ENCODE data around the gene NOS3.

NOS3 gene

DNA sequence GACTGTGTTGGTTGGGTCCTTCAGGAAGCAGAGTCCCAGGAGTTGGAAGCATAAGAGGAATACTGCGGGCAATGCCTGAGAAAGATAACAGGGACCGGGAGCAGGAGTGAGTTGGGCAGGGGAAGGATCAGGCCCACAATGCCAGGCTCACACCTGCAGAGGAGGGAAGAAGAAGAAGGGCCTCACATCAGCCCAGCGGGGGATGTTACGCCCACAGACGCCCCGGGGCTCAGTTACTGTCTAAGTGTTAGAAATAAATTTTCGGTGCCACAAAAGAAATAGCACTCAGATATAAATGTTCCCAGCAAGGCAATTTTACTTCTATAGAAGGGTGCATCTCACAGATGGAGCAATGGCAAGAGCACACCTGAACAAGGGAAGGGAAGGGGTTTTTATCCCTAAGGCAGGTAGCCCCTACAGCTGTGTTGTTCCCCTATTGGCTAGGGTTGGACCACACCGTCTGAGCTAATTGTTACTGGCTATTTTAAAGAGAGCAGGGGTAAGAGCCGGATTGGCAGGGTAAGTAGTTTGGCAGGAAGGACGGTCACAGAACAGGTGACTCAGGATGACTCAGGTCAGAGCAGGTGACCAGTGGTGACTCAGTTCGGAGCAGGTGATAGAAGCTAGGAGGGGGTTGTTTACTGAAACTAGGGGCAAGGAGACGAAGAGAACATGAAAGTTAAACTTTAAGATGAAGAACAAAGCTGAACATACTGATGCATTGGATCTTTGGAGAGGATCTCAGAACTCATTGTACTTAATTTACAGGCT is at the start of gene NOS3:
NOS3 (plus strand) TSS at position 602 of the 771 bp plus-strand sequence. CDS start 2,787 bp downstream, outside the sequence.
- no peak for DNase-seq

DNA sequence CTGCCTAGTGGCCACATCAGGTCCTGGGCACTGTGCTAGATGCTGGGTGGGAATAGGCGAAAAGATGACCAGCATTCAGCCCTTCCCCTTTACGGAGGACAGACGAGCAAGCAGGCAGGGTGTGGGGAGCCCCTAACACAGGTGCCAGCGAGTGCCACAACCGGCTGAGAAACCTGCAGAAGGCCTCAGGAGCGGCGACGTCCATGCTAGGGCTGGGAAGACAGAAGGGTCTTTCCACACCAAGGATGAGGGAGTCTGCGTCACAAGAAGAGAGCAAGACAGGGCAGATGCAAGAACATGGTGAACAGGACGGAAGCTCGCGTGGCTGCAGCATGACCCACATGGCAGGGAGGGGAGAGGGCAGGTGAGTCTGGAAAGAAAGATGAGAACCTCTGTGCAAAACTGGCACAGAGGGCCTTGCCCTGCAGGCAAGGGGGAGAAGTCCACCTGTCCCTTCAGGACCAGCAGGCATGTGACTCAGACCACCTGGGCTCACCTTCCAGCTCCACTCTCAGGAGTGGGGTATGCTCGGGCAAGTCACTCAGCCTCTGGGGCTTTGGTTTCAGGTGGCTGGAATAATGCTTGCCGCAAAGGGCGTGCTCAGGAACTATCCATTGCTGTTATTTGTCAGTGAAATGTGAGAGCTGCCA is 49.3 kb upstream of the NOS3 start:
- DNase-seq: no peak

DNA sequence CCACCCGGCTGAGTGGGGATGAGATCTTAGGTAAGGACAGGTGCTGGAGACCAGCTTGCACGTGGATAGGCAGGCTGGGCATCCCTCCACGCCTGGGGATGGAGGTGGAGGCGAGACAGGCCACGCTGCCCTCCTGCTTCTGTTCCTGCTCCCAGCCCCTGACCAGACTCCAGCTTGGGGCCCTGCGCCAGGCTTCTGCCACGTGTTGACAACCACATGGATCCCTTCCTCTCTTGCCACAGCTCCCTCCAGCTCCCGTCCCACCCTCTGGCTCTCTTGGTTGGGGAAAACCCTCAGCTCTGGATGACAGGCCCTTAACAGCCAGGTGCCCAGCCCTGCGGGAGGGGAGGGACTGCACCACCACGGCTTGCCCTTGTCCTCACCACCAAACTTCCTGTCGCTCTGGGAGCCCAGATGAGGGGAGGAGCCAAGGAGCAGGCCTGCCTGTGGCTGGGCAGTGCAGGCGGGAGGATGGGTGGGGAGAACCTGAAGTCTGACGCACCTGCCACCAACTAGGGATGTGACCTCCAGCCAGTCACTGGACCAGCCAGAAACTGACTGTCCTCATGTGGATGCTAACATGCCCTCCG is 48.7 kb upstream of the NOS3 start:
- peak; percentile 37 for DNase-seq

DNA sequence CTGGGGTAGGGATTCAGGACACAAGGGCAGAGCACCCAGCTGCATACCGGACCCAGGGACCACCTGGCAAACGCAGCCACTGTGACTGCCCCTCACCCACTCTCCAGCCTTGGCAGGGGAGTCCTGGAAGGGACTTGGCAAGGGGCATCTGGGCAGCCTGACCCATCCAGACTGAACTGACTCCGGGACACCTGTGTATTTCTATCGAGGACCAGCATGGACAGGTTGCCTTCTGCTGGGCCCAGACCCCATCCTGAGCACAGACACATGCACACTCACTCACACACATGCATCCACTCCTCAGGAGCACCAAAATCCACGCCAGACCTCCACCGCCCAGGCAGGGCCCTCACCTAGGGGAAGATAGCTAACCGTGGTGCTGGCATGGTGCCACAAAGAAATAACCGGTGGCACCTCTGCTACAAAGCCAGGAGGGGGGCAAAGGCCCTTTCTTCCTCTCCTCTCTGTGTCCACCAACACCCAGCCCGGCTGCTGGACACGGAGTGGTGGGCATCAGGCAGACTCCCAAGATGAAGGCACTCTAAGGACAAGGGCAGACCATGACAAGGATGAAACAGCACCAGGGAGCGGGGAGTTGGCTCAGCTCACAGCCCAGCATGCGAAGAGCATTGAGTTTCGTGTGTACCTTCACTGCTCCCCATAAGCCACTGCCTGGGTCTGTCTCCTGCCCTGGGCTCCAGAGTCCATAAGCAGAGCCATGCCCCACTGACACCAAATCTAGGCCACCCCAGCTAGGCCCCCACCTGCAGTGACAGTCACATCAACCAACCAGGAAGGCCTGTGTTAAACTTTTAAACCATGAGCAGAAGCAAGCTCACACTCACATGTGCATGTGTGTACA is 48.0 kb upstream of the NOS3 start:
- DNase-seq: no peak

DNA sequence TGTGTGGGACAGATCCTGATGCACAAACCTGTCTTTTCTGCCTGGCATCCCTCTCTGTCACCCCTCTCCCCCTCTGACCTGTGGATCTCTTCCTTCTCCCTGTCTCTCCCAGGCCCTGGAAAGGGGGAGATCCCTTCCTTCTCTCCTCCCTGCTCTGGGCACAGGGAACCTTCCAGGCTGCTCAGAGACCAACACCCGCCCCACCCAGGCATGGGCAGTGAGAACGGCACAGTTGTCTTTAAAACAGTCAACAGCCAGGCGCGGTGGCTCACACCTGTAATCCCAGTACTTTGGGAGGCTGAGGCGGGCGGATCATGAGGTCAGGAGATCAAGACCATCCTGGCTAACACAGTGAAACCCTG is 47.4 kb upstream of the NOS3 start:
- DNase-seq: no peak

DNA sequence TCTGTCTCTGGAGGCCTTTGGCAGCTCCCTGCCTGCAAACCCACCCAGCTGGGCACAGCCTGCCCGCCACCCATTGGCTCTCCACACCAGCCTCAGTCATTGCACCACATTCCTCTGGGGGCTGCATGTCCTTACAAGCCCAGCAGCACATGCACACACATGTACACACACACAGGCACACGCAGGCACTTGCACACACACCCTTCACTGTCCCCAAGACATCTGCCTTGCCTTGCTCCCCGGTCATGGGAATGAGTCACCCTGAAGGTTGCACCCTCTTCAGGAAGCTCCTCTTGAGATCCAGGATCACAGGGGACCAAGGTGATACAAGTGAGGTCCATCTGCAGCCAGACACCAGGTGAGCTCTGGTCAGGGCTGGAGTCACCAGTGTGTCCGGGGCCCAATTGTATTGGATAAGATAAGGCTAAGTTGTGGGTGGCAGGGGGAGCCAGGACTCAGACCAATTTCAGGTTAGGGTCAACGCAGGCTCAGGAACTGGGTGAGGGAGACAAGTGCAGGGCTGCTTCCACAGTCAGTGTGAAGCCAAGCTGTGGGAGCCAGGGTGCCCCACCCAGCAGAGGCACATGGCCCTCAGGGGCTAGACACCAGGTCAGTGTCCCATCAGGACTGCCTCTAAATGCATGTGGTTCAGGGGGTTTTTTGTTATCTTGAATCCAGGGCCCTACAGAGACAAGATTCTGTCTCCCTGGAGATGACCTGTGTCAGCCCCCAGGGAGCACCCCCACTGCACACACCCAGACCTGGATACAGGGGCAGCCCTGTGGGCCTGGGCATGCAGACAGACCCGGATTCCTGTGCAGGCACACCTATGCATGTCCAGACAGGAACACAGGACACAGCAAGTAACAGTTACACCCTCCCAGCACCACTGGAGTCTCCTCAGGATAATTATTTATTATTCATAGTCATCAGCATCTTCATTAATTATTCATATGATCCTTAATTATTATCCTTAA is 46.5 kb upstream of the NOS3 start:
- DNase-seq: no peak

DNA sequence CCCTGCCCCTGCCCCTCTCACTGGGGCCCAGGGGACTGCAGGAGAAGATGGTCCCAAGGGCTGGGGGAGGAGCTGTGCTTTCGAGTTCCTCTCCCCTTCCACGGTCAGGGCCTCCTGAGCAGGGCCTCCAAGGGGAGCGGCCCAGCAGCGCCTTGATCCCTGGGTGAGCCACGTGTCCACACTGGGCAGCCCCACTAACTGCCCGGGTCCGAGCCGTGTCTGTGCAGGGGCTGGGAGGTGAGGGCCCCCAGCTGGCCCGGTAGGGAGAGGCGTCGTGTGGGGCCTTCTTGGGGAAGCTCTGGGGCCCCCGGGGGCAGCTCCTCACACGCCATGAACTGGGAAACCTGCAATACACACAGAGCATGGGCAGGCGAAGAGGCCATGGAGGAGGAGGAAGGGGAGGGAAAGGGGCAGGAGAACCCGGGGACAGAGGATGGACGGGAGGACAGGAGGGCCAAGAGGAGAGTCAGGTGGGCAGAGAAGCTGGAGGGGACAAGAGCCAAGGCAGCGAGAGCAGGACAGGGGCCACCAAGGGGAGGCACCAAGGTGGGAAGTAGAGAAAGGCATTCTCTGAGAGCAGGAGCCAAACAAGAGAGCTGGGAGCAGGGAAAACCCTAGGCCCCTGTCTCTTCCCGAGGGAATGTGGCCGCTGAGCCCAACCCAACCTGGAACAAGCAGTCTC is 45.5 kb upstream of the NOS3 start:
- DNase-seq: no peak

DNA sequence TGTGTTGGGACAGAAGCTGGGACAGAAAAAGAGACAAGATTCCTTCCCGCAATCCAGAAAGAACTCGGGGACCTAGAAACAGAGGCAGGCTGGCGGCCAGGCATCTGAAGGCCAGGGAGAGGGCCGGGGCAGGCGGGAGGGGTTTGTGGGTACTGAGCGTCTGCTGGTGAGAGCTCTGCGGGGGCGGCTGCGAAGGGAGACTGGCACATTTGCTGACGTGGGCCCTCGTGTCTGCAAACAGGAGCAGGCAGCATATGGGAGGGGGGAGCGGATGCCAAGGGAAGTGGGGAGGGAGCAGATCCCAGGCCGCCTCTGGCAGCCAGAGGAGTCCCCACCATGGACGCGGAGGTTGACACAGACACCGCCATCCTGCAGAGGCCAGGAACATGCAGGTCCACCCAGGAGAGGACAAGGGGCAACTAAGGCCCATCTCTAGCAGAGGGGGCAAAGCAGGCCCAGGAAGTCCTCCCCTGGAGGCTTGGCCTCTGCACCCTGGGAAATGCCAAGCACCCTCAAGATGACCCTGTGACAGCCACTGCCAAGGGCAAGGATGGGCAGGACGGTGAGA is 44.9 kb upstream of the NOS3 start:
- DNase-seq: no peak

DNA sequence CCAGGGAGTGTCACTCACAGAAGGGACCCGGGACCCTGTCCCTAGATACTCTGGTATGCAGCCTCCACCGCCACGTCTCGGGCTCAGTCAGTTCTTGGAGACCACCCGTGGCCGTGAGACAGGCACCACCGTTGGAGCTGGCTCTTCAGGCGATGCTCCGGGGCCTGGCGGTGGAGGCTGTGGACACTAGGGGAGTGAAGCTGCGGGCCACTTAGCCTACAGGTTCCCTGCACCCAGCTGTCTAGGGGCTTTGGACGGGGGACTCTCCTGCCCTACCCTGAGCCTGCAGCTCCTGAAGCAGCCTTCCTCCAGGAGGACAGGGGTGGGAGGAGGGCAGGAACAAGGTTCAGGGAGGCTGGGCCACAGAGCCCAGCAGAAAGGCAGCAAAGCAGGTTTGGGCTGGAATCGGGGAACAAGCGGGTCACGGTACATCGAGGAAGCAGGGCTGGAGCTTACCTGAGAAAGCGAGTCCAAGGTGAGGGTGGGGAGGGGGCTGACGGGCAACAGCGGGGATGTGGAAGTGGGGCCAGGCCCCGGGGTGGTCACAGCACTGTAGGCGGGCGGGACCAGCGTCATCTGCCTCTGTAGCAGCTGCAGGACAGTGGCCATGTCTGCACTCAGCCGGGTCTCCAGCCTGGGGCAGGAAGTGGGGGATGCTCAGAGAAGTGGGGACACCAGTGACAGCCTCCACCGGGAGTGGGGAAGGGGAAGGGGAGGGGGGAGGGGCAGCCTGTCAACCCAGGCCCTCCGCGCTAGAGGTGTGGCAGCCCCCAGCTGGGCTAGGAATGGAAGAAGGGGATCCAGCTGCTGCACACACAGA is 44.2 kb upstream of the NOS3 start:
- DNase-seq: no peak

DNA sequence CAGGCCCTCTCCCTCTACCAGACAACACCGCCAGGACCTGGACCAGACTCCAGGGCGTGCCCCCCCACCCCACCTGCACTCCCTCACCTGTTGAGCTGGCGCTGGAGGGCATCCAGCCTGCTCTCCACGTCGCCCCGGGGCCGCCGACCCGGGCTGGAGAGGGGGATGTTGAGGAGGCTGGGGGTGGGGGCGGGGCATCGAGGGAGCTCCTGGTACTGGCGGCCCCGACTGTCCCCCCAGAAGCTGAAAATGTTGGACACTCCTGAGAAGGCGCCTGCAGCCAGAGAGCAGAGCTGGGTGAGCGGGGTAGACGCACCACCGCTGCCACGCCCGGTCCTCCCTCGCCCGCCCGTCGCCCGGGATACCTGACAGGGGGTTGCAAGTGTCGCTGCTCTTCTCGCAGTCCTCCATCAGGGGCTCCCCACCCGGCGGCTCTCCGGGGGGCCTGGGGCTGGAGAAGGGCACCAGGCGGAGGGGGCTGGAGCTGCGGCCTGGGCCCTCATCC is 43.5 kb upstream of the NOS3 start:
- no peak for DNase-seq

DNA sequence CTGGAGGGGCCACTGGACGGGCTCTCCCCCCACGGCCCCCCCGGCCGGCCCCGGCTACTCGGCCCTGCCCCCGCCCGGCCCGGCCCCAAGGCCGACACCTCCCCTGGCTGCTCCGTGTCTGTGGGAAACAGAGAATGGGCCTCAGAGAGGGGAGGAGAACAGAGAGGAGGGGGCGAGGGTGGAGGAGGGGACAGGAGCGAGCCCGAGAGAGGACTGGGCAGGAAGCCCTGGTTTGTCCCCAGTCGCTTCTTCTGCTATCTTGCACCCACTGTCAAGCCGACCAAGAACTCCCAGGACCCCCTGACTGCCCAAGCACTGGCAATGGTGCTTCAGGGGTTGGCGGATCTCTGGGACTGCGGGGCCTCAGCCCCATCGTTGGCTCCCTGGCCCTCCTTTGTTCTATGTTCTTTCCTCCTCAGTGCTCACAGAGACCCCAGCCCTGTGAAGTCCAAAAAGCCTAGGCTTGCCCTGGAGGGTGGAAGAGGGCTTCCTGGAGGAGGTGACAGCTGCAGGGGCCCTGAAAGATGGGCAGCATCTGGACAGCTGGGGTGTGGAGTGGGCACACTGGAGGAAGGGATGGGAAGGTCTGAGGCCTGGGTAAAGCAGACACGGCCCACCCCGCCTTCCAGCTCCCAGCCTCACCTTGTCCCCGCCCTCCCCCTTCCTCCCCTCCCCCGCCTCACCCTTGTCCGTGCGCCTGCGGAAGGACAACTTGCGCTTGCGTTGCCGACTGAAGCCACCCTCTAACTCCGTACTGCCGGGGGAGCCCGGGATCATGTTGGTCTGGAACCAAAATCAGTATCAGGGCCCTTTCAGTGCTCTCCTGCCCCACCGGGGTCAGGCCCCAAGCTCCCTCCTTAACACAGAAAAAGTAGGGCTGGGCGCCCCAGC is 42.8 kb upstream of the NOS3 start:
- no peak for DNase-seq

DNA sequence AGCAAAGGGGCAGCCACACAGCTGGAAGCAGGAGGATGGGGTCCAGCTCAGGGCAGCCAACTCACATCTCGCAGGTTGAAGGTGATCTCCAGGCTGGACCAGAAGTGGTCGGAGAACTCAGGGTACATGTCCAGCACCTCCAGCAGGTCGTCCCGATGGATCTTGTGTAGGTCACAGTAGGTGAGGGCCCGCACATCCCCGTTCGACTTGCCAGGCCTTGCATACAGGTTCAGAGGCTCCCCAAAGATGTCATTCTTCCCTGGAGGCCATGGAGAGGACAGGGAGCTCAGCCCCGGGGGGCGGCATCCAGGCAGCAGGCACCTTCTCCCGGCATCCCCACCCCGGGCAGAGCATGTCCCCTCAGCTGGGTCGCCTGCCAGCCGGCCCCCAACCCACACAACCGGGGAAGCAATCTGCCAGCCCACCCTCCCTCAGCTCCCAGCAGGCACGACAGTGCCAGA is 42.0 kb upstream of the NOS3 start:
- DNase-seq: no peak

DNA sequence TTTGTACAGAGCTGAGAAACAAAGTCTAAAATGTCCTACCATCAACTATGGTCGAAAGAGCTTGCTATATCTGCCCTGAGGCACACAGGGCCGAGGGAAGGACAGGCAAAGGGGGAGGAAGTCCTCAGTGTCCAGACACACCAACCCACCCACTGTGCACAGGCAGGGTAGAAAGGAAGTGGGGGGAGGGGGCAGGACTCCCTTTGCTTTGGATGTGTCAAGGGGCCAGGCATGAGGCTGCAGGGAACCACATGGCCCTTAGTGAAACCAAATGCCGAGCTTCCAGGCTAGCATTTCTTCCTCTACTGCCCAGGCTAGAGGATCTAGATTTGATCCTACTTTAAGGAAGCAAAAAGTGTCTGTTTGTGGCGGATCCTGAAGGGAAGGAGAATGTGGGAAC is 41.3 kb upstream of the NOS3 start:
- no peak for DNase-seq

DNA sequence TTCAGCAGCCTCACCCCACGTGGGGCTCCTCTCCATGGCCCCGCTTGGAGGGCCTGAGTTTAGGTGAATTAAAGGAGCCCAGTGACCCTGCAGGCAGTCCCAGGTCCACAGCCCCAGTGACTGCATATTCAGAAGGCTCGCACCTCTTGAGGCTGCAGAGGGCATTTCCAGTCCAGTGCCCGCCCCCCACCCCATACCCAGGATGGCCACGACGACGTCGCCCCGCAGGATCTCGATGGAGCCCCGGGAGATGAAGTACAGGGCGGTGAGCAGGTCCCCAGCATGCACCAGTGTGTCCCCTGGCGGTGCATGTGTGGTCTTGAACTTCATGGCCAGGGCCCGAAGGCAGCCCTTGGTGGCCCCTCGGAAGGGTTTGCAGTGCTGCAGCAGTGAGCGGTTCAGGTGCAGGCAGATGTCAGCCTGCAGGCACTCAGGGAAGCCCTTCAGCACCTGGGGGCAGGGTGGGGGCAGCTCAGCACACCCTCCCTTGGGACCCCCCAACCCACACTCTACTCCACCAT is 40.8 kb upstream of the NOS3 start:
- DNase-seq: no peak

DNA sequence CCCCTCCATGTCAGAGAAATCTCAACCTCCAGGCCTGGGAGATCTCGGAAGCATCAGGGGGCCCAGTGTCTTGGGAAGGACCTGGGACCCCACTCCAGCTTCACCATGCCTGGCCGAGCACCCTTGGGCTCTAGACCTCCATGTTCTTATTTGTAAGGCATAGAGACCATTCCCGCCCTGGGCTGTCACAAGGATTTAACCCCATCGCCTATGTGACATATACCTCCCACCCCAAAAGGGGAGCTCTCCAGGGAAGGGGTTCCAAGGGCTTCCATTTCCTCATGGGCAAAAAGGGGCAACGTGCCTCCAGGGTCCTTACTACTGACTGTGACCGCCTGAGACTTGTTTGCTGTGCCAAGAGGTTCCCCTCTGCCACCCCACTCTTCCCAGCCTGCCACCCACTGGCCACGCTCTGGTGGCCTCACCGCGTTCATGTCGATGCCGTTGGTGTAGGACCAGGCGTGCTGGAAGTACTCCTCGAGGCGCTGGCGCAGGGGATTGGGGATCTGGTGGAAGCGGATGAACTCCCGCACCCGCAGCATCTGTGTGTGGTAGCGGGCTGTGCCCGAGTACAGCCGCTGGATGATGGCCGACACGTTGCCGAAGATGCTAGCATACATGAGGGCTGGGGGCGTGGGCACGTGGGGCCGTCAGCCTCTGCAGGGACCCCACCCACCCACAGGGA is 40.2 kb upstream of the NOS3 start:
- DNase-seq: no peak

DNA sequence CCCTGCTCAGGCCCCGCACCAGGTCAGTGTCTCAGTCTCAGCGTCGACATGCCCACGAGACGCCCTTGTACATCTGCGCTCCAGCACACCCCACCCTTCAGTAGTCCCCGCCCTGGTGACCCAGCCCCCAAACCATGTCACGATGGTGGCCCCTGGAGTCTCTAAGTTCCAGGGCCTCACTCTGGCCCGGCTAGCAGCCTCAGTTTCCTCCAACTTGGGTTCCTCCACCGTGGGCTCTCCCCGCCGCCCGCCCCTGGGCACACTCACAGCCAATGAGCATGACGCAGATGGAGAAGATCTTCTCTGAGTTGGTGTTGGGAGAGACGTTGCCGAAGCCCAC is 39.7 kb upstream of the NOS3 start:
- DNase-seq: no peak

DNA sequence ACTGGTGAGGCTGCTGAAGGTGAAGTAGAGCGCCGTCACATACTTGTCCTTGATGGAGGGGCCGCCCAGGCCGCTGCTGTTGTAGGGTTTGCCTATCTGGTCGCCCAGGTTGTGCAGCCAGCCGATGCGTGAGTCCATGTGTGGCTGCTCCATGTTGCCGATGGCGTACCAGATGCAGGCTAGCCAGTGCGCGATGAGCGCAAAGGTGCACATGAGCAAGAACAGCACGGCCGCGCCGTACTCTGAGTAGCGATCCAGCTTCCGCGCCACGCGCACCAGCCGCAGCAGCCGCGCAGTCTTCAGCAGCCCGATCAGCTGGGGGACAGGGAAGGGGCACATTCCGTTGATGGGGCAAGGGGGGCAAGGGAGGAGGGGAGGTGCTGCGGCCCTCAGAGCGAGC is 39.3 kb upstream of the NOS3 start:
- no peak for DNase-seq
